Measurements from ENCODE around the gene DCK.

The DCK gene

GRCh38 chr4:71064521-71064920, 71.1 kb downstream of the DCK start:
- no peak for DNase-seq (ENCODE audit: low spot score)

GRCh38 chr4:71065991-71066510, 72.6 kb downstream of the DCK start:
- DNase-seq (ENCODE audit: low spot score) = no peak

GRCh38 chr4:71066737-71067716, 73.6 kb downstream of the DCK start:
- DNase-seq (ENCODE audit: low spot score) = peak; percentile 26

GRCh38 chr4:71069063-71069462, 75.6 kb downstream of the DCK start:
- DNase-seq (ENCODE audit: low spot score) = no peak

GRCh38 chr4:71070015-71070414, 76.6 kb downstream of the DCK start:
- DNase-seq (ENCODE audit: low spot score) = no peak

GRCh38 chr4:71074452-71075299, 81.2 kb downstream of the DCK start:
- DNase-seq (ENCODE audit: low spot score) = no peak
